GM19438 (cell line): Measurements from ENCODE around the gene SFMBT2.

Experiments used
- ATAC-seq: cut with Tn5 transposase; IDR thresholded peaks from one replicate; pipeline ENCODE4 v1.9.1; 2021; ENCODE audit warnings: low read depth; ENCODE audit not compliant: unreplicated experiment

SFMBT2 gene

DNA sequence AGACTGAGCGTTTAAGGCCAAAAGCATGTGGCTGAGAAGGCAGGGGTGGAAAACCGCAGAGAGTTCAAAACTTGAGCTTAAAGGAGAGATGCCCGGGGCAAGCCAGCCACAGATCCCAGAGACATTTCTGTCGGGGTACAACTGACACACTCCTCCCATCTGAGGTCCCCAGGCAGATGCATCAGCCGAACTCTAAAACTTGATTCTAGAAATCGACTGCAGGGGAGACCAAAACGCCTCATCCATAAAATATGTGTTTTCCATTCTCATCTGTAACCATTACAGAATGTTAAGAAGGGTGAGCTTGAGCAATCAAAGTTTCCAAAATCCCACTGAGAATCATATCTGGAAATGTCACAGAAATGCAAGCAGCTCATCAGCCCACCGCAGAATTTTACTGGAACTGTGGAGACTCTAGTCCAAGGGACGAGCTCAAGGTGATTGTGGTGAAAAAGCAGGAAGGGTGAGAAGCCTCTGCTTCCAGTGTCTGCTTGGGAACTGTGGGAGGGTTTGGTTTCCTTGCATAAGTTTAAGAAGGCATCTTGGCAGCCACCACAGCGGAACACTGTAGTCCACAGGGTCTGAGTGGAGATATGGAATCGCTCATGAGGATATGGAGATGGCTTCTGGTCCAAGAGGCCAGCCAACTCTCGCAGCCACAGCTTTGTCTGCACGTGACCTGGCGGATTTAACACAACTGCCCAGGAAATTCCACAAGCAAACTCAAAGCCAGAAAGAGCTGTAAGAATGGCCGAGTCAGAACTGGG, 249.2 kb downstream of the SFMBT2 start:
- ATAC-seq: no peak

GRCh38 chr10:7159928-7160327, 250.9 kb downstream of the SFMBT2 start:
- ATAC-seq: no peak

- ATAC-seq: no peak
These were observed 251.3 kb downstream of the SFMBT2 start for GRCh38 chr10:7159517-7159916.

DNA sequence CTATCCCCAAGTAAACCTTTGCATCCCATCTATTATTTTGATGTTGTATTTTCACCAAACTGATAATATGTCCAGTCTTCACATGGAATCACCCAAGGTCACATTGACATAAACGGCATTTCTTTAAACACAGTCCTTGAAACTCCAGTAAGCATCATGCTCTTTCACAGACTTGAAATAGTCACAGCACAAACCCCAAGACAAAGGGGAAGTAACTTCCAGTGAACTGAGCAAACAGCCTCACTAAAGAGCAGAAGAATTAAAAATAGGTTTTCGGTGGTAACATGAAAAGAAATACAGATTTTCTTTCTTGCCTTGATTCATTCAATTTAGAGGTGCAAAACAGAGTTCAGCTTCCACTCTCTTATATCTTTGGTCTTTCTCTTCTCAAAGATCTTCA, 253.7 kb downstream of the SFMBT2 start:
- no peak for ATAC-seq

- ATAC-seq: no peak
These were observed 257.1 kb downstream of the SFMBT2 start for GRCh38 chr10:7153750-7154149.

DNA sequence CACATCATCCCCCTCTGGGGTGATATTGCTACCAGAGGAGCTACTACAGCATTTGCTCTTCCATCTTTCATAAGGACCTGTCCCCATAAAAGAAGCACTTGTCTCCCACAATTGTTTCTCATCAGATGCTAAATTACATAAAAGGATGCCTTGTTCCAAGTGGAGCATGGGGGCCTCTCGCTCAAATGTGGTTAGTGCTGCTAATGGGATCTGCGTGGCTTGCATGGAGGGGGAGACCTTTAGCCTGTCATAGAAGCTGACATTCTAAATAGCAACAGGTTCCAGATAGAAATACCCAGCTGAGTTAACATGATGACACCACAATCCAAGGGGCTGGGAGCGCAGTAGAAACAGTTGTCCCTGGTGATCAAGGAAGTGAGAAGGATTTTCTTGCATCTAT, 257.9 kb downstream of the SFMBT2 start:
- no peak for ATAC-seq

DNA sequence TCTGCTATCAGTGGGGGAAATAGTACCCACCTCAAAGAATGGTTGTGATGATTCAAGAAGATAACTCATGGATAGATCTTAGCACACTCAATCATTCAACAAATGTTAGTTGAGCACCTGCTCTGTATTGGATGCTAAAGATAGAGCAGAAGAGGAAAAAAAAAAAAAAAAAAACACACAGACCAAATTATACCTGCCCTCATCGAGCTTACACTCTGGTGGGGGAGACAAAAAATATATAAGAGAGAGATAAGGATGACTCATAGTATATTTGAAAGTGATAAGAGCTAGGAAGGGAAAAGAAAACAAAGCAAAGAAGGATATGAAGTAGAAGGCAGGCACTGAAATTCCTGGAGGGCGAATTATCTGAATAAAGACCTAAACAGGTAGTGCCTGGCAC, 258.5 kb downstream of the SFMBT2 start:
- ATAC-seq: no peak

- no peak for ATAC-seq
These were observed 259.3 kb downstream of the SFMBT2 start for GRCh38 chr10:7151538-7151937.

DNA sequence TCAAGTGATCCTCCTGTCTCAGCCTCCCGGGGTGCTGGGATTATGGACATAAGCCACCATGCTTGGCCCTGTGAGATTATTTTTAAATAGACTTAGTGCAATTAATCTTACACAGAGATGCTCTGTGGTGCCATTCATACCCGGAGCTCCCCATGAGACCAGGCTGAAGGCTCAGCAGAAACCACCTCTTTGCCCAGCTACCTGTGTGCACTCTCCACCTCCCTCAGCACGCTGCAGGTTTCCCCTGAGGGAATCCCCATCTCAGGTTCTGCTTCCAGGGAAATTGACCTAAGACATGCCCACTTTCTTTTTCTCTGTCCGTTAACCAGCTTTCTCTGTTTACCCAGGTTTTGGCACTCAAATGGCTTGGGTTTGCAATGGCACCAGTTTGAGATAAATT, 260.5 kb downstream of the SFMBT2 start:
- ATAC-seq: no peak

DNA sequence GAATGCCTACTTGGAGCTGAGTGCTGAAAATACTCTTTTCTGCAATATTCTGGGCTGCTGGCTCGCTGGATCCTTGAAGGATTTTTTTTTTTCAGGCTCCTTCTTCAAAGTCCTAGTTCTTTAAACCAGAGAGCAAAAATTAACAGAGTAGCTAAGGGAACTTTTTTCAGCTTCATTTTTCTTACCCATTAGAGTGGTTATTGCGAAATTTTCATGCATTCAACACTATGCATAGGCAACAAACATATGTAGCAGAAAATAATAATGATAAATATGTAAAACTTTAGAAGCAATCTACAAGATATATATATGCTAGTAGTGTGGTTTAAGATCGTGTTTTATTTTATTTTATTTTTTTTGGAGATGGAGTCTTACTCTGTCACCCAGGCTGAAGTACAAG, 264.6 kb downstream of the SFMBT2 start:
- no peak for ATAC-seq

DNA sequence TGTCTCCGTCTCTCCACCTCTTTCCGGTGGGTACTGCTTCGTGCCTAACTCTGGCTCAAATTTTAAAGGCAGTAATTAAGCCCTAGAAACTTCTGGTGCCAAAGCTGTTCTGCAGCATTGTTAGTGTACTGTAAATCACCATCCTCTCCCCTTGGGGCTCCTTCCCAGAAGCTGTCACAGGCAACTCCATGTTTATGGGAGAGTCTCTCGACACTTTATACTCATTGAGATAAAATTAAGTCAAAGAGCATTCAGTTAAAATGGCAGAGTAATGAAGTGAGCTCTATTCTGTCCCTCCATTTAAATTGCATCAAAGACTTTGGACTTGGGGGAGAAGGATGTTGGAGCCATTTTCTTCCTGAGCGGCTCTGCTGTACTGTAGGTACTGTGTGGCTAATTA, 274.8 kb downstream of the SFMBT2 start:
- no peak for ATAC-seq

DNA sequence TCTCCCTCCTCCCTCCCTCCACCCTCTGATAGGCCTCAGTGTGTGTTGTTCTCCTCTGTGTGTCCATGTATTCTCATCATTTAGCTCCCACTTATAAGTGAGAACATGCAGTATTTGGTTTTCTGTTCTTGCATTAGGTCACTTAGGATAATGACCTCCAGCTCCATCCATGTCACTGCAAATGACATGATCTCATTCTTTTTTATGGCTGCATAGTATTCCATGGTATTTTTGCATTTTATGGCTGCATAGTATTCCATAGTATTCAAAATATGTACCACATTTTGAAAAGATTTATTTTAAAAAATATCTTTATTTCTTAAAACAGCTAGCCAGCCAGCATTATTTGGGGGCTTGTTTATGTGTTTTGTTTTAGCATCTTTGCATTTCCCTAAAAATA, 275.6 kb downstream of the SFMBT2 start:
- no peak for ATAC-seq

DNA sequence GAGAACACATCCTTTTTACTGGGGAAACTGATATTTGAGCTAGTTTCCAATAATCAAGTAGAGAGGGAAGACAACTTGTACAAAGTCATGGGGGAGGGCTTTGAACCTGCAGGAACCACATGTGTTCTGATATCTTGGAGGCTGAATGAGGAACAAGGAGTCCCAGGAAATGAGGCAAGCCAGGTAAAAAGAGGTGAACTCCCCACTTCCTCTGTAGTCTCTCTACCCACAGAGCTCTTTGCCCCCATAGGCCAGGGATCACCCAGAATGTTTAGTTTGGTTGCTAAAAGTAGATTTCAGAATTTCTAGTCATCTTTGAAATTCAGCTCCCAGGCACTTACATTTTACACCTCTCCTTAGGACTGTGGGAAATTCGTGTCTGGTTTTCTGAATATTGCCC, 276.4 kb downstream of the SFMBT2 start:
- no peak for ATAC-seq

DNA sequence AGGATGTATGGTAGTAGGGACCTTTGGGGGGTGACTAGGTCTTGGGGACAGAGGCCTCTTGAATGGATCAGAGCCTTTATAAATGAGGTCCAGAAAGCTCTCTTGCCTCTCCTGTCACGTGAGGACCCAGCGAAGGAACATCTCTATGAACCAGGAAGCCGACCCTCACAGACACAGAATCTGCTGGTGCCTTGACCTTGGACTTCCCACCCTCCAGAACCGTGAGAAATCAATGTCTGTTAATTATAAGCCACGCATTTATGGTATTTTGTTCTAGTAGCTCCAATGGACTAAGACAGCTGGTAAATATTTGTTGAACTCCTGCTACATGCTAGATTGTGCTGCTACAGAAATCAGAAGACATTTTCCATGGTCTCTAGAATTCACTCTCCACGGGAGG, 276.9 kb downstream of the SFMBT2 start:
- no peak for ATAC-seq

DNA sequence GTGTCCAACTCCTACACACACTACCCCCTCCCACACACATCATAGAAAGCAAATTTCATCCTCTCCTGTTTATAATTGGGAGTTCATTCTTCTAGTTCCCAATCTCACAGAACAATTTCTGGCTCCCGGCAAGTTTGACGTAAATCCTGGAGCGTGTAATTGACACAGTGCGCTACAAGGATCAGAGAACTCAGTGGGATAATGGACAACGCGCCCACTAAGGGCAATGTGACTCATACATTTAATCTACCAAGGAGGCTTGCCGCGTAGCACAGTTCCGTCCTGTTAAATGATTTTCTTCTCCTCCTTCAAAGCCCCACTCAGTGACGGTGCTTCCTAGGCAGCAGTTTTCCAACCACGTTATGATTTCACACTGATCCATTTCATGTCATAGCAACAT, 277.6 kb downstream of the SFMBT2 start:
- ATAC-seq: no peak

- ATAC-seq: no peak
These were observed 280.5 kb downstream of the SFMBT2 start for GRCh38 chr10:7130191-7130911.

DNA sequence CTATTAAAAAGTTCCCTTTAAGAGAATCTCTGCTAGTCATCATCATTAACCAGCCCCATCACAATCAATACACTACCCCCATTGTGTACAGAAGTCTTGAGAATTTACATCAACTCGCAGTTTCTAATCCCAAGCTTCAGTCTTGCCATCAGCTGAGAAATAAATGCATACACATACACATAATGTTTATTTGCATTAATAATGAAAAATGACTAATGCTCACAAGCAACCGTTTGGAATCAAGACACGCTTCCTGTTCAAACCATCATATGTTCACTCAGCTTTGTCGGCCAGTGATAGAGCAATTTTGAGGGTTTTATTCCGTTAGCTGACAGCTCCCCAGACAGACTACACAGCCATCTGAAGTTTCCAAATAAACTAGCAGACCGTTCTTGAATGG, 287.1 kb downstream of the SFMBT2 start:
- ATAC-seq: no peak

- ATAC-seq: no peak
These were observed 288.3 kb downstream of the SFMBT2 start for GRCh38 chr10:7122561-7122960.

GRCh38 chr10:7121154-7121797, 289.6 kb downstream of the SFMBT2 start:
- no peak for ATAC-seq

GRCh38 chr10:7119325-7120015, 291.4 kb downstream of the SFMBT2 start:
- ATAC-seq: no peak
